HepG2 (cell line): ENCODE results near the gene UBQLN2. TPM values are rescaled to one million over a fixed set of nuclear protein-coding genes. Genes with fewer than 3 reads are reported as not detected.

Source experiments
- ATAC-seq: fragments of 200-7000 bp; cut with Tn5 transposase; 3 replicates; pipeline ENCODE4 v1.9.1; 2020; ENCODE audit warnings: mild to moderate bottlenecking, moderate library complexity
- BruUV-seq: library from RNA; stranded (reverse); fragments of 400-500 nt; replicated peaks from 2 replicates; lab custom pipeline; 2021; lab: Mats Ljungman, UMichigan
- CTCF ChIA-PET: fragments of 300-600 bp; formaldehyde crosslinking; extraction: SDS; loops from one replicate; lab custom pipeline; 2021; ENCODE audit warnings: low total read pairs, inconsistent platforms, low intra/inter-chr PET ratio; lab: Yijun Ruan, JAX
- POLR2A ChIA-PET: fragments of 350-600 bp; sonication (Branson Sonifier 250); formaldehyde crosslinking; loops from one replicate; lab custom pipeline; 2020; ENCODE audit warnings: antibody characterized with exemption, inconsistent platforms; lab: Yijun Ruan, JAX
- DNase-seq: peaks from one replicate; pipeline ENCODE4 v3.0.0-alpha.2; 2015; ENCODE audit warnings: low spot score
- FAIRE-seq: peaks from 3 replicates; lab custom pipeline; 2011; peaks lifted over from hg19 to GRCh38; lab: Jason Lieb, UNC
- H2AFZ ChIP-seq: one replicate; pipeline ENCODE4 v1.6.1; 2011; ENCODE audit warnings: low read length, inconsistent platforms
- H3K27ac ChIP-seq: fragments of 300-600 bp; 3 replicates; pipeline ENCODE4 v1.8.0; 2011; ENCODE audit warnings: mixed run types, mild to moderate bottlenecking, mixed read lengths, low read length, inconsistent platforms; ENCODE audit not compliant: insufficient read depth; ENCODE audit errors: extremely low read length
- H3K27me3 ChIP-seq, 2 experiments: fragments of 200-600 bp in 1 of 2; 2 replicates in 1 of 2; 3 replicates in 1 of 2; pipeline versions ENCODE4 v1.6.0 to v1.8.0; 2011; ENCODE audit warnings: low read length in 2 of 2, mild to moderate bottlenecking in 2 of 2, moderate library complexity in 2 of 2, inconsistent platforms in 1 of 2; ENCODE audit not compliant: insufficient read depth in 2 of 2, control insufficient read depth in 1 of 2
- H3K36me3 ChIP-seq, 2 experiments: fragments of 200-600 bp in 1 of 2; replicated peaks in 1 of 2; 2 replicates in 1 of 2; 3 replicates in 1 of 2; pipeline versions ENCODE4 v1.5.1 to v1.8.0; 2011; ENCODE audit warnings: low read length in 2 of 2, inconsistent platforms in 1 of 2; ENCODE audit not compliant: insufficient read depth in 2 of 2, control insufficient read depth in 1 of 2
- H3K4me1 ChIP-seq: 2 replicates; pipeline ENCODE4 v1.5.1; 2012; ENCODE audit warnings: low read length, inconsistent platforms; ENCODE audit not compliant: insufficient read depth
- H3K4me2 ChIP-seq: 2 replicates; pipeline ENCODE4 v1.6.0; 2011; ENCODE audit warnings: low read depth, low read length, inconsistent platforms
- H3K4me3 ChIP-seq, 3 experiments: fragments of 200-600 bp in 1 of 3; sonication (generic), shearing (Covaris generic) in 1 of 3; replicated peaks in 1 of 3; 2 replicates each; pipeline ENCODE4 v1.5.1; 2011 to 2016; ENCODE audit warnings: low read length in 3 of 3, inconsistent platforms in 2 of 3, low read depth in 2 of 3, mild to moderate bottlenecking in 2 of 3, control low read depth in 1 of 3, mixed read lengths in 1 of 3; ENCODE audit not compliant: insufficient read depth in 1 of 3
- H3K79me2 ChIP-seq: one replicate; pipeline ENCODE4 v1.6.1; 2011; ENCODE audit warnings: low read length, inconsistent platforms; ENCODE audit not compliant: insufficient read depth
- H3K9ac ChIP-seq: 2 replicates; pipeline ENCODE4 v1.6.0; 2011; ENCODE audit warnings: mild to moderate bottlenecking, low read depth, low read length, inconsistent platforms; ENCODE audit not compliant: insufficient read depth
- H3K9me3 ChIP-seq: 2 replicates; pipeline ENCODE4 v1.5.1; 2012; ENCODE audit warnings: mild to moderate bottlenecking, low read length
- H4K20me1 ChIP-seq: 2 replicates; pipeline ENCODE4 v1.6.0; 2011; ENCODE audit warnings: inconsistent platforms, mild to moderate bottlenecking, low read length, moderate library complexity; ENCODE audit not compliant: insufficient read depth
- FOXO1 ChIP-seq: sonication (generic); formaldehyde crosslinking; IDR thresholded peaks from 2 replicates; pipeline ENCODE4 v1.4.0; 2020; ENCODE audit warnings: missing genetic modification reagents
- HOXA9 ChIP-seq: sonication (generic); formaldehyde crosslinking; IDR thresholded peaks from 2 replicates; pipeline ENCODE4 v1.8.1; 2022; ENCODE audit warnings: missing genetic modification reagents, mild to moderate bottlenecking, moderate library complexity, borderline replicate concordance
- ONECUT2 ChIP-seq: sonication (generic); formaldehyde crosslinking; IDR thresholded peaks from 2 replicates; pipeline ENCODE4 v1.4.0; 2020; ENCODE audit warnings: missing genetic modification reagents
- TBX3 ChIP-seq: fragments of 450-650 bp; IDR thresholded peaks from 2 replicates; pipeline ENCODE4 v1.6.1; 2017; ENCODE audit warnings: antibody characterized with exemption, mild to moderate bottlenecking, inconsistent platforms, borderline replicate concordance
- ZNF749 ChIP-seq: sonication (generic); formaldehyde crosslinking; IDR thresholded peaks from 2 replicates; pipeline ENCODE4 v1.8.0; 2022; ENCODE audit warnings: mild to moderate bottlenecking, missing genetic modification reagents, moderate library complexity, borderline replicate concordance
- WGBS: methylation state at CpG from one replicate; pipeline ENCODE4 v1.1.6; 2017; ENCODE audit warnings: low lambda C conversion rate; 5-methylcytosine and 5-hydroxymethylcytosine counted together
- in situ Hi-C: cut with HindIII; loops from 2 replicates; pipeline ENCODE4 v1.10.0; 2017; ENCODE audit warnings: low pct_unique_long_range_greater_than_20kb; ENCODE audit not compliant: extremely low pct_ligation_motif_present
- intact Hi-C: fragments of 100-400 bp; cut with micrococcal nuclease; formaldehyde crosslinking; loops from one replicate; pipeline ENCODE4 v1.10.0; 2022; ENCODE audit not compliant: unreplicated experiment
- polyA plus RNA-seq, 8 experiments: library from polyadenylated mRNA; depleted of rRNA in 3 of 8; stranded (reverse) in 7 of 8; unstranded in 1 of 8; fragments of >200 nt; fragmentation: Illumina TruSeq in 4 of 8; extraction: Trizol in 4 of 8; gene quantifications; 2 replicates each; pipeline versions ENCODE4 v1.2.1 to v1.2.3, GENCODE V29; 2011 to 2016; ENCODE audit warnings: low read depth in 4 of 8, missing spikeins in 1 of 8, mixed read lengths in 1 of 8; ENCODE audit not compliant: insufficient read depth in 1 of 8
- total RNA-seq, 5 experiments: library from RNA; depleted of rRNA; stranded (reverse); fragments of >200 nt; fragmentation: Illumina TruSeq; extraction: Trizol; gene quantifications; 2 replicates each; pipeline ENCODE4 v1.2.3, GENCODE V29; 2016; ENCODE audit warnings: low read depth in 1 of 5
- TF ChIP-seq, protein P1 (sequence below): sonication (generic); formaldehyde crosslinking; IDR thresholded peaks from 2 replicates; pipeline ENCODE4 v1.5.0; 2020; ENCODE audit warnings: mild to moderate bottlenecking, missing genetic modification reagents, borderline replicate concordance

Gene UBQLN2
- total and polyA plus RNA-seq, 2 of the 13 experiments (the other 11 are each of a cell fraction or from before 2014, with no cell fraction given), result 4.1 to 7.2 TPM

- no peak for TF ChIP-seq FOXO1 (CRISPR knock-in tag)
Observed at GRCh38 chrX:56574861-56575260, 11.4 kb downstream of the UBQLN2 start (continued).

GRCh38 chrX:56576721-56577120, 13.3 kb downstream of the UBQLN2 start:
- FAIRE-seq (no peak), DNase-seq (no peak), ATAC-seq (no peak)
- no peaks in the 10 kb centered on the region for H3K79me2 ChIP-seq
- TF ChIP-seq ZNF749 (CRISPR knock-in tag) (no peak), TBX3 (no peak), ONECUT2 (CRISPR knock-in tag) (no peak), HOXA9 (CRISPR knock-in tag) (no peak)
- TF ChIP-seq, protein P1, sequence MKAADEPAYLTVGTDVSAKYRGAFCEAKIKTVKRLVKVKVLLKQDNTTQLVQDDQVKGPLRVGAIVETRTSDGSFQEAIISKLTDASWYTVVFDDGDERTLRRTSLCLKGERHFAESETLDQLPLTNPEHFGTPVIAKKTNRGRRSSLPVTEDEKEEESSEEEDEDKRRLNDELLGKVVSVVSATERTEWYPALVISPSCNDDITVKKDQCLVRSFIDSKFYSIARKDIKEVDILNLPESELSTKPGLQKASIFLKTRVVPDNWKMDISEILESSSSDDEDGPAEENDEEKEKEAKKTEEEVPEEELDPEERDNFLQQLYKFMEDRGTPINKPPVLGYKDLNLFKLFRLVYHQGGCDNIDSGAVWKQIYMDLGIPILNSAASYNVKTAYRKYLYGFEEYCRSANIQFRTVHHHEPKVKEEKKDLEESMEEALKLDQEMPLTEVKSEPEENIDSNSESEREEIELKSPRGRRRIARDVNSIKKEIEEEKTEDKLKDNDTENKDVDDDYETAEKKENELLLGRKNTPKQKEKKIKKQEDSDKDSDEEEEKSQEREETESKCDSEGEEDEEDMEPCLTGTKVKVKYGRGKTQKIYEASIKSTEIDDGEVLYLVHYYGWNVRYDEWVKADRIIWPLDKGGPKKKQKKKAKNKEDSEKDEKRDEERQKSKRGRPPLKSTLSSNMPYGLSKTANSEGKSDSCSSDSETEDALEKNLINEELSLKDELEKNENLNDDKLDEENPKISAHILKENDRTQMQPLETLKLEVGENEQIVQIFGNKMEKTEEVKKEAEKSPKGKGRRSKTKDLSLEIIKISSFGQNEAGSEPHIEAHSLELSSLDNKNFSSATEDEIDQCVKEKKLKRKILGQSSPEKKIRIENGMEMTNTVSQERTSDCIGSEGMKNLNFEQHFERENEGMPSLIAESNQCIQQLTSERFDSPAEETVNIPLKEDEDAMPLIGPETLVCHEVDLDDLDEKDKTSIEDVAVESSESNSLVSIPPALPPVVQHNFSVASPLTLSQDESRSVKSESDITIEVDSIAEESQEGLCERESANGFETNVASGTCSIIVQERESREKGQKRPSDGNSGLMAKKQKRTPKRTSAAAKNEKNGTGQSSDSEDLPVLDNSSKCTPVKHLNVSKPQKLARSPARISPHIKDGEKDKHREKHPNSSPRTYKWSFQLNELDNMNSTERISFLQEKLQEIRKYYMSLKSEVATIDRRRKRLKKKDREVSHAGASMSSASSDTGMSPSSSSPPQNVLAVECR (CRISPR knock-in tag), result no peak
- no peaks in the 10 kb centered on the region for H3K27me3 ChIP-seq
- no peak overlapping the region for H3K27ac ChIP-seq
- intact Hi-C loops, result no loop called here
- H3K4me2 ChIP-seq, result no peak overlapping the region
- ChIA-PET CTCF (no interaction called here), POLR2A (no interaction called here)
- no peak overlapping the region for H3K9ac ChIP-seq
- BruUV-seq, result no TSS peak
- no peak overlapping the region for H2AFZ ChIP-seq
- H3K4me3 ChIP-seq, result no peak overlapping the region
- H4K20me1 ChIP-seq, result no peaks in the 10 kb centered on the region
- no peaks in the 10 kb centered on the region for H3K9me3 ChIP-seq
- H3K36me3 ChIP-seq, result no peaks in the 10 kb centered on the region
- in situ Hi-C loops, result no loop called here
- 95% methylated on average over 2 of the region's 2 CpGs for WGBS
- H3K4me1 ChIP-seq, result no peaks in the 10 kb centered on the region
